ENCODE data around the gene SLC25A46. TPM values are rescaled to one million over a fixed set of nuclear protein-coding genes. Genes with fewer than 3 reads are reported as not detected.
"Not testable (repeated sequence)": the region's sequence is repeated elsewhere in the genome, so short reads cannot be mapped to it uniquely, and the experiment has no call there.

SLC25A46 gene
- total RNA-seq (10 to 100 TPM; 42.3 to 42.9 TPM), polyA plus RNA-seq (ENCODE audit: insufficient read depth, low read depth, low replicate concordance) (38.4 TPM)
- long read RNA-seq, donor 1, full-length matches to known transcripts, result 22 of 22 reads
- long read RNA-seq, donor 1, partial matches to known transcripts, result 0 of 22 reads
- long read RNA-seq, donor 1, other reads (novel, unspliced or antisense), result 0 of 22 reads
- long read RNA-seq, donor 2, transcript SLC25A46-201 (8 exons, 2,385 nt), result major isoform, 7 of 7 reads
- long read RNA-seq, donor 2, partial matches to known transcripts, result 0 of 7 reads
- long read RNA-seq, donor 2, other reads (novel, unspliced or antisense), result 0 of 7 reads

GRCh38 chr5:110738812-110739651, at the start of gene SLC25A46:
SLC25A46 (plus strand) TSS chr5:110739007; CDS start chr5:110739120, 113 bp downstream.
- peak within 1 kb of the TSS; percentile 62 to 73 for H3K27ac ChIP-seq
- intact Hi-C loops (cut with DNase I; ENCODE audit: low total_unique reads), result no loop called here
- no peaks in the 10 kb centered on the region for H3K4me1 ChIP-seq
- TF ChIP-seq CTCF (IDR thresholded peaks at IDR 0.05), result no peak
- TF ChIP-seq POLR2A (IDR thresholded peaks at IDR 0.05), result no peak
- H3K36me3 ChIP-seq (ENCODE audit: low read depth, missing control alignments), result no peaks in the 10 kb centered on the region
- no peaks in the 10 kb centered on the region for H3K9me3 ChIP-seq
- H3K27me3 ChIP-seq, result no peaks in the 10 kb centered on the region
- peak; percentile 95 for DNase-seq
- peak within 1 kb of the TSS; percentile 91 to 98 for H3K4me3 ChIP-seq
- WGBS, 2 donors, result 1 to 2% methylated on average over 15 to 60 of the region's 62 CpGs

- not testable (repeated sequence) for H3K36me3 ChIP-seq (ENCODE audit: low read depth, missing control alignments)
Measured at GRCh38 chr5:110690587-110690986, 48.2 kb upstream of the SLC25A46 start.

GRCh38 chr5:110692669-110693068, 46.1 kb upstream of the SLC25A46 start:
- intact Hi-C loops (cut with DNase I; ENCODE audit: low total_unique reads); DNase-seq; H3K9me3 ChIP-seq; H3K27ac ChIP-seq; H3K27me3 ChIP-seq; H3K4me3 ChIP-seq; H3K36me3 ChIP-seq (ENCODE audit: low read depth, missing control alignments); H3K4me1 ChIP-seq: not testable (repeated sequence)
- 68 to 89% methylated on average over 4 to 5 of the region's 5 CpGs for WGBS, 2 donors

More at GRCh38 chr5:110690587-110690986, 48.2 kb upstream of the SLC25A46 start:
- DNase-seq; H3K27ac ChIP-seq; H3K9me3 ChIP-seq; H3K4me1 ChIP-seq; H3K4me3 ChIP-seq; H3K27me3 ChIP-seq; intact Hi-C loops (cut with DNase I; ENCODE audit: low total_unique reads): not testable (repeated sequence)
- 86 to 92% methylated on average over 1 of the region's 1 CpG for WGBS, 2 donors

GRCh38 chr5:110702300-110702699, 36.5 kb upstream of the SLC25A46 start:
- Histone ChIP-seq H3K4me3 (no peak overlapping the region), H3K9me3 (no peaks in the 10 kb centered on the region), H3K36me3 (ENCODE audit: low read depth, missing control alignments) (no peaks in the 10 kb centered on the region), H3K4me1 (no peaks in the 10 kb centered on the region), H3K27me3 (no peaks in the 10 kb centered on the region), H3K27ac (no peak overlapping the region)
- intact Hi-C loops (cut with DNase I; ENCODE audit: low total_unique reads), result no loop called here
- 37 to 42% methylated on average over 1 of the region's 1 CpG for WGBS, 2 donors
- TF ChIP-seq CTCF (IDR thresholded peaks at IDR 0.05) (no peak), POLR2A (IDR thresholded peaks at IDR 0.05) (no peak)
- DNase-seq, result no peak

- intact Hi-C loops (cut with DNase I; ENCODE audit: low total_unique reads), result no loop called here
- H3K27ac ChIP-seq, result no peak overlapping the region
- 42 to 47% methylated on average over 3 of the region's 3 CpGs for WGBS, 2 donors
Measured at GRCh38 chr5:110702704-110703103, 36.1 kb upstream of the SLC25A46 start.

More at GRCh38 chr5:110702704-110703103, 36.1 kb upstream of the SLC25A46 start:
- Histone ChIP-seq H3K4me1 (no peaks in the 10 kb centered on the region), H3K27me3 (no peaks in the 10 kb centered on the region), H3K9me3 (no peaks in the 10 kb centered on the region), H3K4me3 (no peak overlapping the region), H3K36me3 (ENCODE audit: low read depth, missing control alignments) (no peaks in the 10 kb centered on the region)
- DNase-seq, result no peak
- TF ChIP-seq CTCF (IDR thresholded peaks at IDR 0.05) (no peak), POLR2A (IDR thresholded peaks at IDR 0.05) (no peak)

All from testis (tissue), 5 donors.